Uterus (tissue), 4 donors: ENCODE data around the gene ABCC3. TPM values are rescaled to one million over a fixed set of nuclear protein-coding genes. Genes with fewer than 3 reads are reported as not detected.

Experiments used
- DNase-seq, 2 donors: peaks; one replicate each; pipeline ENCODE4 v3.0.0-alpha.2; 2019 to 2020
- H3K27ac ChIP-seq, 2 donors: fragments of 200-600 bp; sonication (generic); 1 replicate in 1 of 2; 2 replicates in 1 of 2; pipeline ENCODE4 v1.5.1; 2016 to 2018
- H3K27me3 ChIP-seq, 2 donors: fragments of 200-600 bp; sonication (generic); one replicate each; pipeline ENCODE4 v1.5.1; 2018 to 2019; ENCODE audit warnings: control low read depth in 1 of 2
- H3K36me3 ChIP-seq, 2 donors: fragments of 200-600 bp; sonication (generic); one replicate each; pipeline ENCODE4 v1.5.1; 2019; ENCODE audit warnings: control low read depth in 1 of 2
- H3K4me1 ChIP-seq, 2 donors: fragments of 200-600 bp; sonication (generic); one replicate each; pipeline ENCODE4 v1.5.1; 2018 to 2019; ENCODE audit warnings: control low read depth in 1 of 2
- H3K4me3 ChIP-seq, 2 donors: fragments of 200-600 bp; sonication (generic); 1 replicate in 1 of 2; 2 replicates in 1 of 2; pipeline ENCODE4 v1.5.1; 2018 to 2019; ENCODE audit warnings: mild to moderate bottlenecking in 1 of 2
- H3K9me3 ChIP-seq, 2 donors: fragments of 200-600 bp; sonication (generic); one replicate each; pipeline ENCODE4 v1.5.1; 2019; ENCODE audit warnings: control low read depth in 1 of 2
- CTCF ChIP-seq, 4 experiments: fragments of 200-600 bp in 2 of 4; fragments of 450-650 bp in 2 of 4; sonication (generic) in 2 of 4; IDR thresholded peaks; one replicate each; pipeline ENCODE4 v1.5.1; 2016 to 2019; ENCODE audit warnings: antibody characterized with exemption in 4 of 4, mild to moderate bottlenecking in 2 of 4, moderate library complexity in 1 of 4
- POLR2A ChIP-seq, 2 donors: fragments of 450-650 bp; IDR thresholded peaks; one replicate each; pipeline ENCODE4 v1.6.1; 2016; ENCODE audit warnings: antibody characterized with exemption in 2 of 2, mild to moderate bottlenecking in 1 of 2, moderate library complexity in 1 of 2
- intact Hi-C: fragments of 100-400 bp; cut with DNase I; formaldehyde crosslinking; loops from one replicate; pipeline ENCODE4 v1.15.1; 2023; ENCODE audit warnings: low total_unique reads
- total RNA-seq, 4 donors: library from RNA; depleted of rRNA in 3 of 4; stranded (reverse); fragments of >200 nt in 3 of 4; gene quantifications; one replicate each; pipeline versions ENCODE4 v1.1.0 to v1.2.4, GENCODE V29; 2014 to 2023
- donor health status: DM: yes; HTN: yes; CAD: no.

ABCC3 gene
- total RNA-seq, 4 donors from 2014 or later = 1.2 to 4.5 (median 2.6) TPM

GRCh38 chr17:50637829-50638605 is 3.3 kb downstream of the ABCC3 start:
- Histone ChIP-seq H3K27me3 (no peaks in the 10 kb centered on the region), H3K36me3 (no peaks in the 10 kb centered on the region), H3K4me3 (no peak overlapping the region), H3K27ac (no peak overlapping the region), H3K9me3 (no peaks in the 10 kb centered on the region), H3K4me1 (peaks cover 0 to 11% of the 10 kb centered on the region in 2 donors)
- intact Hi-C loops = no loop called here
- TF ChIP-seq POLR2A (IDR thresholded peaks at IDR 0.05) = no peak
- no peak for TF ChIP-seq CTCF (IDR thresholded peaks at IDR 0.05)
- no peak for DNase-seq

- Histone ChIP-seq H3K27me3 (no peaks in the 10 kb centered on the region), H3K4me1 (peaks cover 0 to 11% of the 10 kb centered on the region in 2 donors), H3K4me3 (no peak overlapping the region), H3K27ac (peak overlapping the region in 1 of 2 donors; percentile 29), H3K36me3 (no peaks in the 10 kb centered on the region), H3K9me3 (no peaks in the 10 kb centered on the region)
- intact Hi-C loops = no loop called here
- no peak for DNase-seq
- TF ChIP-seq CTCF (IDR thresholded peaks at IDR 0.05) (no peak), POLR2A (IDR thresholded peaks at IDR 0.05) (no peak)
These were observed 3.9 kb downstream of the ABCC3 start for GRCh38 chr17:50638606-50638965.

GRCh38 chr17:50638966-50639713 is 4.5 kb downstream of the ABCC3 start:
- Histone ChIP-seq H3K9me3 (no peaks in the 10 kb centered on the region), H3K4me3 (no peak overlapping the region), H3K36me3 (no peaks in the 10 kb centered on the region), H3K27me3 (no peaks in the 10 kb centered on the region), H3K27ac (peak overlapping the region; percentile 18 to 29), H3K4me1 (peaks cover 0 to 11% of the 10 kb centered on the region in 2 donors)
- peak; percentile 84 to 90 for DNase-seq
- intact Hi-C loops = no loop called here
- TF ChIP-seq POLR2A (IDR thresholded peaks at IDR 0.05) (no peak), CTCF (IDR thresholded peaks at IDR 0.05) (no peak)

- TF ChIP-seq POLR2A (IDR thresholded peaks at IDR 0.05) (no peak), CTCF (IDR thresholded peaks at IDR 0.05) (no peak)
- intact Hi-C loops = no loop called here
- no peaks in the 10 kb centered on the region for H3K36me3 ChIP-seq
- no peak overlapping the region for H3K4me3 ChIP-seq
- peaks cover 0 to 11% of the 10 kb centered on the region in 2 donors for H3K4me1 ChIP-seq
- no peak overlapping the region for H3K27ac ChIP-seq
- no peaks in the 10 kb centered on the region for H3K9me3 ChIP-seq
- H3K27me3 ChIP-seq = no peaks in the 10 kb centered on the region
- no peak for DNase-seq
These were observed 6.1 kb downstream of the ABCC3 start for GRCh38 chr17:50640686-50641351.
